LNCAP (cell line): ENCODE results near the gene SIDT2.
A peak's percentile ranks its signal among the peaks of the same experiment; 100 is the strongest.

ENCODE experiments used
- CTCF ChIP-seq: fragments of 450-650 bp; IDR thresholded peaks from 2 replicates; pipeline ENCODE4 v1.5.1; 2017; ENCODE audit warnings: mild to moderate bottlenecking

Gene SIDT2

GRCh38 chr11:117195761-117196160, 17.2 kb downstream of the SIDT2 start:
- no peak for TF ChIP-seq CTCF

- TF ChIP-seq CTCF, result no peak
These were observed 18.5 kb downstream of the SIDT2 start for GRCh38 chr11:117197006-117197405.

GRCh38 chr11:117197516-117198456, 19.2 kb downstream of the SIDT2 start:
- peak; percentile 43 for TF ChIP-seq CTCF

- no peak for TF ChIP-seq CTCF
These were observed 20.1 kb downstream of the SIDT2 start for GRCh38 chr11:117198613-117199012.

GRCh38 chr11:117199053-117199915, 20.7 kb downstream of the SIDT2 start, which contains the start of gene TAGLN:
Gene TAGLN, plus strand, starts transcription at chr11:117199370. Its CDS starts 3,644 bp downstream, at chr11:117203014.
- no peak for TF ChIP-seq CTCF

GRCh38 chr11:117199916-117200812, 21.6 kb downstream of the SIDT2 start:
- no peak for TF ChIP-seq CTCF
